Ascending aorta (tissue), 2 donors: ENCODE data around the gene TBL1XR1. TPM values are rescaled to one million over a fixed set of nuclear protein-coding genes. Genes with fewer than 3 reads are reported as not detected.

Experiments used
- DNase-seq, 2 donors: peaks; one replicate each; pipeline ENCODE4 v3.0.0-alpha.2; 2019; ENCODE audit warnings: low spot score in 2 of 2
- H3K27ac ChIP-seq, 2 donors: fragments of 200-600 bp; sonication (generic); one replicate each; pipeline ENCODE4 v1.5.1; 2016 to 2017; ENCODE audit warnings: mild to moderate bottlenecking in 1 of 2
- H3K27me3 ChIP-seq: fragments of 200-600 bp; sonication (generic); one replicate; pipeline ENCODE4 v1.5.1; 2017
- H3K36me3 ChIP-seq, 2 donors: fragments of 200-600 bp; sonication (generic); one replicate each; pipeline ENCODE4 v1.5.1; 2016
- H3K4me1 ChIP-seq, 2 donors: fragments of 200-600 bp; sonication (generic); one replicate each; pipeline ENCODE4 v1.5.1; 2016 to 2017; ENCODE audit warnings: mild to moderate bottlenecking in 1 of 2
- H3K4me3 ChIP-seq, 2 donors: fragments of 200-600 bp; sonication (generic); one replicate each; pipeline ENCODE4 v1.5.1; 2016 to 2017; ENCODE audit warnings: mild to moderate bottlenecking in 1 of 2
- H3K9me3 ChIP-seq, 2 donors: fragments of 200-600 bp; sonication (generic); one replicate each; pipeline ENCODE4 v1.5.1; 2016
- CTCF ChIP-seq, 3 experiments: fragments of 200-600 bp in 2 of 3; fragments of 450-650 bp in 1 of 3; sonication (generic) in 2 of 3; IDR thresholded peaks; one replicate each; pipeline ENCODE4 v1.5.1; 2016 to 2019; ENCODE audit warnings: antibody characterized with exemption in 3 of 3, mild to moderate bottlenecking in 1 of 3, moderate library complexity in 1 of 3
- intact Hi-C: fragments of 100-400 bp; cut with DNase I; formaldehyde crosslinking; loops from one replicate; pipeline ENCODE4 v1.15.1; 2023
- total RNA-seq: library from RNA; depleted of rRNA; stranded (reverse); fragments of >200 nt; gene quantifications from one replicate; pipeline ENCODE4 v1.1.0, GENCODE V29; 2016

The TBL1XR1 gene
- total RNA-seq, 1 donor from 2014 or later: 52.0 TPM

GRCh38 chr3:177102553-177102952 is 94.7 kb downstream of the TBL1XR1 start:
- no peak overlapping the region for H3K4me3 ChIP-seq
- no peaks in the 10 kb centered on the region for H3K36me3 ChIP-seq
- intact Hi-C loops: no loop called here
- peaks cover 2 to 29% of the 10 kb centered on the region in 2 donors for H3K4me1 ChIP-seq
- H3K27me3 ChIP-seq: no peaks in the 10 kb centered on the region
- DNase-seq: no peak
- TF ChIP-seq CTCF (IDR thresholded peaks at IDR 0.05): no peak
- no peaks in the 10 kb centered on the region for H3K9me3 ChIP-seq
- no peak overlapping the region for H3K27ac ChIP-seq

GRCh38 chr3:177098551-177098950 is 98.7 kb downstream of the TBL1XR1 start:
- H3K36me3 ChIP-seq: no peaks in the 10 kb centered on the region
- no peak for TF ChIP-seq CTCF (IDR thresholded peaks at IDR 0.05)
- no peak for DNase-seq

DNA sequence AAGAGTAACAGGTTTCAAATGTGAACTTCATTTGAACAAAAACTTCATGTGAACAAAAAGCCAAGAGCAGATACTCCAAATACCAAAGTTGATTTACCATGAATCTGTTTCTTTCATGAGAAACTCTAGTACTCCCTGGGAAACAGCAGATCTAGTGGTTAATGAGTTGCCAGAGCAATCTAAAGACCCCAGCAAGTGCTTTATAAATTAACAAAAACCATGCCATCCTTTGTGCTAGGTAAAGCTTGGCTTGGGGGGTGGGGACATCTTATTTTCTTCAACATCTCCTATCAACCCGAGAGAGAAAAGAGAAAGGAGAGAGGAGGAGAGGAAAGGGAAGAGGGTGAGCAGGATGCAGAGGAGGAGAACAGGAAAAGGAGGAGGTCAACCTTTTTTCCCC is 100.7 kb downstream of the TBL1XR1 start:
- TF ChIP-seq CTCF (IDR thresholded peaks at IDR 0.05): no peak
- Histone ChIP-seq H3K4me3 (no peak overlapping the region), H3K4me1 (peaks cover 0 to 14% of the 10 kb centered on the region in 2 donors), H3K9me3 (peaks cover 0 to 10% of the 10 kb centered on the region in 2 donors), H3K27me3 (no peaks in the 10 kb centered on the region), H3K27ac (no peak overlapping the region), H3K36me3 (no peaks in the 10 kb centered on the region)
- intact Hi-C loops: no loop called here
- DNase-seq: no peak

More at GRCh38 chr3:177098551-177098950, 98.7 kb downstream of the TBL1XR1 start:
- Histone ChIP-seq H3K9me3 (no peaks in the 10 kb centered on the region), H3K4me1 (peaks cover 0 to 22% of the 10 kb centered on the region in 2 donors), H3K27ac (no peak overlapping the region), H3K27me3 (no peaks in the 10 kb centered on the region), H3K4me3 (no peak overlapping the region)
- intact Hi-C loops: no loop called here

DNA sequence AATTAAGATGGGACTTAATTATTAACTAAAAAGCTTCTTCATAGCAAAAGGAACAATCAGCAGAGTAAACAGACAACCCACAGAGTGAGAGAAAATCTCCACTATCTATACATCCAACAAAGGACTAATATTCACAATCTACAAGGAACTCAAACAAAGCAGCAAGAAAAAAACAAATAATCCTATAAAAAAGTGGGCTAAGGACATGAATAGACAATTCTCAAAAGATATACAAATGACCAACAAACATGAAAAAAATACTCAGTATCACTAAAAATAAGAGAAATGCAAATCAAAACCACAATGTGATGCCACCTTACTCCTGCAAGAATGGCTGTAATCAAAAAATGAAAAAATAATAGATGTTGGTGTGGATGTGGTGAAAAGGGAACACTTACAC is 103.3 kb downstream of the TBL1XR1 start:
- peaks cover 0 to 10% of the 10 kb centered on the region in 2 donors for H3K9me3 ChIP-seq
- peaks cover 2 to 14% of the 10 kb centered on the region in 2 donors for H3K4me1 ChIP-seq
- no peak for TF ChIP-seq CTCF (IDR thresholded peaks at IDR 0.05)
- DNase-seq: no peak
- intact Hi-C loops: no loop called here
- H3K4me3 ChIP-seq: no peak overlapping the region
- no peak overlapping the region for H3K27ac ChIP-seq
- H3K36me3 ChIP-seq: no peaks in the 10 kb centered on the region
- no peaks in the 10 kb centered on the region for H3K27me3 ChIP-seq

DNA sequence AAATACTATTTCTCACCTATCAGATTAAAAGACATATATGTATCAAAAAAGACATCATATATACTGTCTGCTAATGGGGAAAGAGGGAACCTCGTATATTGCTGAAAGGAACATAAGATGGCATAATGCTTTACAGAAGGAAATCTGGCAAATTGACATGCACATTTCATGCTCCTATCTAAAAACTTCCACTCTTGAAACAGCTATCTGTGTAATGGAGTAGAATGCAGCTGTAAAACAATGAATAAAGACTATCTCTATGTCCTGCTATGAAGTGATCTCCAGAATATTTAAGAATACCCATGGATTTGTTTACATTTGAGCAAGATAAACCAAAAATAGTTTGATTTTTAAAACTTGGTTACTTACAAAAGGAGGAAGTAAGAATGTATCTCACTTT is 107.4 kb downstream of the TBL1XR1 start:
- H3K36me3 ChIP-seq: no peaks in the 10 kb centered on the region
- H3K9me3 ChIP-seq: peaks cover 0 to 10% of the 10 kb centered on the region in 2 donors
- H3K4me1 ChIP-seq: peaks cover 2 to 4% of the 10 kb centered on the region in 2 donors
- DNase-seq: no peak
- no peak overlapping the region for H3K27ac ChIP-seq
- no peak overlapping the region for H3K4me3 ChIP-seq
- no peak for TF ChIP-seq CTCF (IDR thresholded peaks at IDR 0.05)
- no peaks in the 10 kb centered on the region for H3K27me3 ChIP-seq
- intact Hi-C loops: no loop called here

GRCh38 chr3:177089110-177089509 is 108.2 kb downstream of the TBL1XR1 start:
- Histone ChIP-seq H3K27me3 (no peaks in the 10 kb centered on the region), H3K4me3 (no peak overlapping the region), H3K36me3 (no peaks in the 10 kb centered on the region), H3K27ac (peak overlapping the region in 1 of 2 donors; percentile 51), H3K9me3 (peaks cover 0 to 10% of the 10 kb centered on the region in 2 donors), H3K4me1 (peaks cover 2 to 7% of the 10 kb centered on the region in 2 donors)
- no peak for TF ChIP-seq CTCF (IDR thresholded peaks at IDR 0.05)
- intact Hi-C loops: no loop called here
- no peak for DNase-seq
